GM19328 (cell line): ENCODE results near the gene KRT222.

Source experiments
- ATAC-seq: cut with Tn5 transposase; IDR thresholded peaks from one replicate; pipeline ENCODE4 v1.9.1; 2021; ENCODE audit warnings: mild to moderate bottlenecking, moderate library complexity; ENCODE audit not compliant: unreplicated experiment

The KRT222 gene

GRCh38 chr17:40615841-40616476 is 49.0 kb downstream of the KRT222 start:
- ATAC-seq: no peak

GRCh38 chr17:40615068-40615840 is 49.7 kb downstream of the KRT222 start:
- ATAC-seq: peak; percentile 62

- peak; percentile 4 for ATAC-seq
Observed at GRCh38 chr17:40614431-40615067, 50.4 kb downstream of the KRT222 start.

DNA sequence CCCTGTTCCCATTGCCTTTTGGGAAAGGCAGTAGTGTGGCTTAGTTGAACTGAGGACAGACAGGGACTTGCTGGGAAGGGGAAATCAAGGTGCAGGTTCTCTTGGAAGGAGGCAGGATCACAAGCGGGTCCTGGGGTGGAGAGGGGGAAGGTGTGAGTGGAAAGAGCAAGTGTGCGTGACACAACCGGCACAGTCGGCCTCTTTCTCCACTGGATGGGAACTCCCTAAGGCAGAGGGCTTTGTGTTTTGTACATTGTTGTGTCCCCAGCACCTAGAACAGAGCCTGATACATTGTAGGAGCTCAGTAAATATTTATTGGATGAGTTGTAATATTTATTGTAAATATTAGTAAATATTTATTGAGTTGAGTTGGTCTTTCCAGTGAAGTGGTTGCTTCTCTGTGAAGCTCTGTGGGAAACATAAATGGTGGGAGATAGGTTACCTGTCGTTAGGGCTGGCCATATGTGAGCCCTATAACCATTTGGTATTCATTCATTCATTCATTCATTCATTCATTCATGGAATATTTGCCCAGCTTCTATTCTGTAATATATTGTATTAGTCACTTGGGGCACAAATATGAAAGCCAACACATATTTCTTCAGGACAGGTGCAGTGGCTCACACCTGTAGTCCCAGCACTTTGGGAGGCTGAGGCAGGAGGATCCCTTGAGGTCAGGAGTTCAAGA is 51.4 kb downstream of the KRT222 start:
- ATAC-seq: no peak

GRCh38 chr17:40612599-40613244 is 52.3 kb downstream of the KRT222 start:
- no peak for ATAC-seq

GRCh38 chr17:40611840-40612474 is 53.0 kb downstream of the KRT222 start:
- no peak for ATAC-seq

- no peak for ATAC-seq
Observed at GRCh38 chr17:40610359-40610758, 54.6 kb downstream of the KRT222 start.

DNA sequence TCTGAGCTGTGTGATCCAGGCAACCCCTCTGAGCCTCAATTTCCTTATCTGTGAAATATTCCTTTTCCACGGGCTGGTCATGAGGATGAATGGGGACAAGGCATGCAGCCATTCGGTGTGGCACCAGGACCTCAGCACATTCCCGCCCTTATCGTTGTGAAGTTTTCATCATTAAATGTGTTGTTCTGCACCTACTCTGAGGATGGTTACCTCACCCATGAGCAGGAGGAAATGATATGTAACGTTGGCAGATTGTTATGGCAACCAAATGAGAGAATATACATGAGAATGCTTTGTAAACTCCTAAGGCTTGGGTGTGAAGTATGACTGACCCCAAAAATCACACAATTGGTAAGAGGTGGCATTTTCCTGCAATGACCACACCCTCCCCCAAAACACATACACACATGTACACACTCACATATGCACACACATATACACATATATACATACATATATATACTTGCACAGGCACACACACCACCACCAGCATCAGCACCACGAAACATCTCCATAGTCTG is 56.9 kb downstream of the KRT222 start:
- ATAC-seq: no peak

DNA sequence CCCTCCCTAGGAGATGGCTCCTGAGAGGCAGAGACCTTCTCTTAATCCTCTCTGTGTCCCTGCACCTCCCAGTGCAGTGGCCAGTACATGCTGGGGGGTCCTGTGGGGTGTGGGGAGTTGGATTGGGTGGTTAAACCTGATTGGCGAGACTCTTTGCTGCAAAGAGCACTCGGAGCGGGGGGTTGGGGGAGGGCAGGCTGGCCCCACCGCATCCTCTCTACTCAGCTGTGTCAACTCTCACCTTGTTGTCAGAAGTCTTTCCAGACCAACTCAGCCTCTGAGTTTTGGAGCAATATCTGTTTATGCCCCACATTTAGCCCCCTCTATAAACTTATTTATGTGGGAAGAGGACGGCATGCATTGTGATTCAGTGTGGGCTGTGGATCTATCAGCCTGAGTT is 57.3 kb downstream of the KRT222 start:
- ATAC-seq: no peak

DNA sequence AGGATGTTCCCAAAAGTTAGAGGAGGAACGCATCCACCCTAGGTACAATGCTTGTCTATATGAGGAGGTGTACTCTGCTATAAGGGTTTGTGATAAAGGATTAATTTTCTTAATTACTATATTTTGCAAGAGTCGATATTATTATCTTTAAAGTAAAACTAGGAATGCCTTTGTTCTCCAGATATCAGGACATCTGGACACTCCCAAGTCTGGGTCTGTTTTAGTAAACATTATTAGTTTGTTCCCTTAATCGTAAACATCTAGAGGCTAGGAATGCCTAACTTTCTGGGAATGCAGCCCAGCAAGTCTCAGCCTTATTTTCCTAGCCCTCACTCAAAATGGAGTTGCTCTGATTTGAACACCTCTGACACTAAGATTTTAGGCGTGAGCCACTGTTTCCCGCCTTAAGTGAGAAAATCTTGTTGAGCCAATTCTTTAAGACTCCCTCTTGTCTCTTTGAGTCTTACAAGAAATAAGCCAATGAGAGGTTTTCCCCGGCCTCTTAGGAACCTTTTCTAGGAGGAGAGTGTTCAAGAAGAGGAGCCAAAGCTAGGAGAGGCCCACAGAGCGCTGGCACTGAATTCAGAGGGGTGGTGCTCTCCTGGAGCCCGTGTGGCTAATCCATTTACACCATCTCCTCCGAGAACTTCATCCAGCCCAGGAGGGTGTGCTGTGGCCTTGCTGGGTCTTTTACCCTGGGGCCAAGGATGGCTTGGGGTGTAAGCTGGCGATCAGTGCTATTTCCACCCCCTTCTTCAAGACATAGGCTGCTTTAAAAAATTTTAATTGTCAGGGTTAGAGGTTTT is 58.2 kb downstream of the KRT222 start:
- no peak for ATAC-seq

DNA sequence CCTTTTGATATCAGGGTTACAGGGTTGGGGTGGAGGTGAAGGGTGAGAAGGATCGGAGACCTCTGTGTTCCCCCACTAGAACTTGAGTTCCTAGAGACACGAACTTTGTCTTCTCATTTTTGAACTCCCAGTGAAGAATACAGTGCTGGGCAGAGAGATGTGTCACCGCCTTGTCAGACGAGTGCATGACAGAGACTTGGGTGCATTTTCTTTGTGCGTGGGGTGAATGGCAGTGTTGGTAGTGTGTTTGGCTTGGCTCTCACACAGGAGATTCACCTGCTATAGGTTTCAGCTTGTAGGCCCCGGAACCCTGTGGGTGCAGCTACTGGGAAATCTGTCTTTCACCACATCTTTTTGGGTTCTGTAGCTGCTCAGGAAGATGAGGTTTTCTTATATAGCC is 59.7 kb downstream of the KRT222 start:
- ATAC-seq: no peak
